Activated T-helper 1 cell treated with anti-CD3 and anti-CD28 coated beads, Interleukin-12 subunit alpha, Interleukin-12 subunit beta, Interleukin-2, Interleukin-4 antibody, amounts not matched to agents 30 ng/mL and 10 ng/mL and 1 ng/mL, durations not matched to agents 14 hours and 24 hours and 36 hours (primary cell): ENCODE data around the gene KHK. TPM values are rescaled to one million over a fixed set of nuclear protein-coding genes. Genes with fewer than 3 reads are reported as not detected.

ENCODE experiments used
- DNase-seq: peaks from one replicate; pipeline ENCODE4 v3.0.0; 2021; ENCODE audit warnings: low spot score
- H3K27ac Mint-ChIP-seq: one replicate; pipeline ENCODE4 v1.8.0; 2021; ENCODE audit warnings: mild to moderate bottlenecking, mixed read lengths
- H3K27me3 Mint-ChIP-seq: one replicate; pipeline ENCODE4 v1.8.0; 2022; ENCODE audit warnings: mild to moderate bottlenecking, moderate library complexity, mixed read lengths; ENCODE audit not compliant: insufficient read depth
- H3K36me3 Mint-ChIP-seq: one replicate; pipeline ENCODE4 v1.8.0; 2021; ENCODE audit warnings: low read depth, mixed read lengths
- H3K4me1 Mint-ChIP-seq: one replicate; pipeline ENCODE4 v1.8.0; 2021; ENCODE audit warnings: low read depth, mixed read lengths
- H3K4me3 Mint-ChIP-seq: one replicate; pipeline ENCODE4 v1.8.0; 2021; ENCODE audit warnings: mild to moderate bottlenecking, moderate library complexity, mixed read lengths
- H3K9me3 Mint-ChIP-seq: one replicate; pipeline ENCODE4 v1.8.0; 2021; ENCODE audit warnings: mixed read lengths
- intact Hi-C: fragments of 100-400 bp; cut with micrococcal nuclease; formaldehyde crosslinking; loops from one replicate; pipeline ENCODE4 v1.15.1; 2024
- total RNA-seq: library from RNA; stranded (reverse); gene quantifications from 2 replicates; pipeline ENCODE4 v1.2.3, GENCODE V29; 2022

Gene KHK
- total RNA-seq, result 12.2 and 12.4 TPM in 2 replicates

GRCh38 chr2:27086724-27087593 is at the start of gene KHK:
KHK (plus strand) TSS chr2:27086772; CDS start chr2:27087260, 488 bp downstream.
- Mint-ChIP-seq H3K27me3 (no peaks in the 10 kb centered on the region), H3K4me1 (peaks cover 20% of the 10 kb centered on the region), H3K36me3 (no peaks in the 10 kb centered on the region), H3K27ac (peak within 1 kb of the TSS; percentile 76), H3K4me3 (peak within 1 kb of the TSS; percentile 89), H3K9me3 (no peaks in the 10 kb centered on the region)
- DNase-seq, result no peak
- intact Hi-C loops, result loop anchor here (1.0 to 10.0 kb wide), 11 partner anchors 9 to 398 kb away; partner anchors contain the start of genes ABHD1, AGBL5, ATRAID and EIF2B4

- Mint-ChIP-seq H3K27me3 (no peaks in the 10 kb centered on the region), H3K36me3 (peaks cover 63% of the 10 kb centered on the region), H3K27ac (no peak overlapping the region), H3K4me3 (no peak overlapping the region), H3K4me1 (peaks cover 30% of the 10 kb centered on the region), H3K9me3 (no peaks in the 10 kb centered on the region)
- no peak for DNase-seq
- intact Hi-C loops, result no loop called here
These were observed 48.6 kb upstream of the KHK start for GRCh38 chr2:27038012-27038411.

GRCh38 chr2:27038631-27039339 is 47.8 kb upstream of the KHK start:
- no peaks in the 10 kb centered on the region for H3K27me3 Mint-ChIP-seq
- H3K4me1 Mint-ChIP-seq, result peaks cover 24% of the 10 kb centered on the region
- intact Hi-C loops, result no loop called here
- no peak overlapping the region for H3K27ac Mint-ChIP-seq
- H3K9me3 Mint-ChIP-seq, result no peaks in the 10 kb centered on the region
- DNase-seq, result no peak
- H3K36me3 Mint-ChIP-seq, result peaks cover 57% of the 10 kb centered on the region
- H3K4me3 Mint-ChIP-seq, result no peak overlapping the region

GRCh38 chr2:27039426-27039825 is 47.1 kb upstream of the KHK start:
- H3K4me1 Mint-ChIP-seq, result peaks cover 18% of the 10 kb centered on the region
- no peaks in the 10 kb centered on the region for H3K27me3 Mint-ChIP-seq
- no peak overlapping the region for H3K4me3 Mint-ChIP-seq
- no peak for DNase-seq
- peaks cover 52% of the 10 kb centered on the region for H3K36me3 Mint-ChIP-seq
- intact Hi-C loops, result no loop called here
- no peak overlapping the region for H3K27ac Mint-ChIP-seq
- no peaks in the 10 kb centered on the region for H3K9me3 Mint-ChIP-seq

- no peak for DNase-seq
- Mint-ChIP-seq H3K9me3 (no peaks in the 10 kb centered on the region), H3K36me3 (peaks cover 55% of the 10 kb centered on the region)
These were observed 46.7 kb upstream of the KHK start for GRCh38 chr2:27039871-27040270.

GRCh38 chr2:27040282-27040681 is 46.3 kb upstream of the KHK start:
- Mint-ChIP-seq H3K9me3 (no peaks in the 10 kb centered on the region), H3K27ac (no peak overlapping the region), H3K4me3 (no peak overlapping the region), H3K27me3 (no peaks in the 10 kb centered on the region), H3K36me3 (peaks cover 55% of the 10 kb centered on the region), H3K4me1 (peaks cover 12% of the 10 kb centered on the region)
- DNase-seq, result no peak
- intact Hi-C loops, result no loop called here

More at GRCh38 chr2:27039871-27040270, 46.7 kb upstream of the KHK start:
- H3K4me1 Mint-ChIP-seq, result peaks cover 16% of the 10 kb centered on the region
- no peak overlapping the region for H3K4me3 Mint-ChIP-seq
- no peaks in the 10 kb centered on the region for H3K27me3 Mint-ChIP-seq
- no peak overlapping the region for H3K27ac Mint-ChIP-seq
- intact Hi-C loops, result no loop called here

GRCh38 chr2:27041752-27042151 is 44.8 kb upstream of the KHK start:
- intact Hi-C loops, result no loop called here

GRCh38 chr2:27042159-27042661 is 44.4 kb upstream of the KHK start:
- no peak for DNase-seq
- Mint-ChIP-seq H3K4me1 (peaks cover 12% of the 10 kb centered on the region), H3K27me3 (no peaks in the 10 kb centered on the region), H3K9me3 (no peaks in the 10 kb centered on the region), H3K36me3 (peaks cover 43% of the 10 kb centered on the region), H3K27ac (no peak overlapping the region), H3K4me3 (no peak overlapping the region)
- intact Hi-C loops, result no loop called here

More at GRCh38 chr2:27041752-27042151, 44.8 kb upstream of the KHK start:
- no peak for DNase-seq
- peaks cover 12% of the 10 kb centered on the region for H3K4me1 Mint-ChIP-seq
- H3K27ac Mint-ChIP-seq, result no peak overlapping the region
- no peaks in the 10 kb centered on the region for H3K27me3 Mint-ChIP-seq
- H3K4me3 Mint-ChIP-seq, result no peak overlapping the region
- H3K36me3 Mint-ChIP-seq, result peaks cover 46% of the 10 kb centered on the region
- H3K9me3 Mint-ChIP-seq, result no peaks in the 10 kb centered on the region

GRCh38 chr2:27042985-27043634 is 43.5 kb upstream of the KHK start:
- DNase-seq, result no peak
- H3K27me3 Mint-ChIP-seq, result no peaks in the 10 kb centered on the region
- H3K36me3 Mint-ChIP-seq, result peaks cover 40% of the 10 kb centered on the region
- no peak overlapping the region for H3K4me3 Mint-ChIP-seq
- H3K4me1 Mint-ChIP-seq, result peaks cover 17% of the 10 kb centered on the region
- H3K27ac Mint-ChIP-seq, result no peak overlapping the region
- H3K9me3 Mint-ChIP-seq, result no peaks in the 10 kb centered on the region
- intact Hi-C loops, result no loop called here

GRCh38 chr2:27049422-27050280 is 36.9 kb upstream of the KHK start:
- H3K4me3 Mint-ChIP-seq, result peak overlapping the region; percentile 96
- no peaks in the 10 kb centered on the region for H3K9me3 Mint-ChIP-seq
- peaks cover 22% of the 10 kb centered on the region for H3K36me3 Mint-ChIP-seq
- intact Hi-C loops, result loop anchor here (1.0 to 5.0 kb wide), 6 partner anchors 17 to 308 kb away; partner anchors contain the start of genes GTF3C2, MAPRE3, PREB and TMEM214
- peak overlapping the region; percentile 99 for H3K27ac Mint-ChIP-seq
- peaks cover 7% of the 10 kb centered on the region for H3K27me3 Mint-ChIP-seq
- peaks cover 36% of the 10 kb centered on the region for H3K4me1 Mint-ChIP-seq
- DNase-seq, result peak; percentile 52

- Mint-ChIP-seq H3K4me1 (peaks cover 36% of the 10 kb centered on the region), H3K4me3 (peak overlapping the region; percentile 96), H3K27me3 (peaks cover 7% of the 10 kb centered on the region), H3K9me3 (no peaks in the 10 kb centered on the region), H3K36me3 (peaks cover 22% of the 10 kb centered on the region), H3K27ac (peak overlapping the region; percentile 99)
- intact Hi-C loops, result loop anchor here (1.0 to 5.0 kb wide), 6 partner anchors 18 to 307 kb away; partner anchors contain the start of genes GTF3C2, MAPRE3, PREB and TMEM214
- peak; percentile 88 for DNase-seq
These were observed 36.1 kb upstream of the KHK start for GRCh38 chr2:27050281-27050995.
